GM21825 (cell line): ENCODE measurements around the gene UNC5B.

Experiments
- ATAC-seq: cut with Tn5 transposase; IDR thresholded peaks from one replicate; pipeline ENCODE4 v1.9.1; 2021; ENCODE audit warnings: mild to moderate bottlenecking, moderate library complexity; ENCODE audit not compliant: unreplicated experiment

UNC5B gene

DNA sequence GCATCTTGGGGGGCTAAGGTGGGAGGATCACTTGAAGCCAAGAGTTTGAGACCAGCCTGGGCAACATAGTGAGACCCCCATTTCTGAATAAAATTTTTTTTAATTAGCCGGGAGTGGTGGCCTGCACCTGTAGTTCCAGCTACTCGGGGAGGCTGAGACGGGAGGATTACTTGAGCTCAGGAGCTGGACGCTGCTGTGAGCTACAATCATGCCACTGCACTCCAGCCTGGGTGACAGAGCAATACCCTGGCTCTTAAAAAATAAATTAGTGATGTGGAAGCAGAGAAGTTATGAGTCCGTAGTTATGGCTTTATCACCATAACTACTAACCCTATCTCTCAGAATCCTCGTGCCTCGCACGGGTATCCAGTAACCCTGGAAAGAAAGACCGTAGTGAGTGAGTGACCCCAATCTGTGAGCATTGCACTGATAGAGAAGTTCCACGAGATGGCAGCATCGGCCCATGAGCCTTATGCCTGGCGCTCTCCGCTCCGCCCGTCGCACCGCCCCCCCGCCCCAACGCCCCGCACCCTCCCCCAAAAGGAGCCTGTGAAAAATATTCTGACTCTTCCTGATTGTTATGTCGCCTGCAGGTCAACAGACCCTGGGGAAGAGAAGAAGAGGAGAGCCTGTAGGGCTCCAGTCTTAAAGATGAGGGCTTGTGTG lies 101.8 kb downstream of the UNC5B start:
- ATAC-seq = no peak

DNA sequence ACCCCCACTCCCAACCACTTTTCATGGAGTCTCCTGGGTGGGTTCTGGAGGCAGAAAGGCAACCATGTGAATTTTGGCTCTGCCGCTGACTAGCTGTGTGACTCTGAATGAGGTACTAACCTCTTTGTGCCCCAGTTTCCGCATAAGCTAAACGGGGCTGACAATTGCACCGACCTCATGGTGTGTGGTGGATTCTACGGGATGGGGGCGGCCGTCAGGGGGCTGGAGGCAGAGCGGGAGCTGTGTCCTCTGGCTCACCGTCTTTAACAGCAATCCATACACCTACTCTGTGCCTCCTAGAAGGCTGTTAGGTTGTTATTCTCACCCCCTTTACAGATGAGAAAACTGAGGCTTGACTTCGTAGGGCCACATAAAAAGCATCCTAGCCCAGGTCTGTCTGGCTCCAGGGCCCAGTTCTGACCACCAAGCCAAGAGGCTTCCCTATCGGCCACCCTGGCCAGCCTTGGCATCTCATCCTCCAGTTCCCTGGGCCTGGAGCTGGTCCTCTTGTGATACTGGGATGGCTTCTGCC lies 102.4 kb downstream of the UNC5B start:
- ATAC-seq = no peak

DNA sequence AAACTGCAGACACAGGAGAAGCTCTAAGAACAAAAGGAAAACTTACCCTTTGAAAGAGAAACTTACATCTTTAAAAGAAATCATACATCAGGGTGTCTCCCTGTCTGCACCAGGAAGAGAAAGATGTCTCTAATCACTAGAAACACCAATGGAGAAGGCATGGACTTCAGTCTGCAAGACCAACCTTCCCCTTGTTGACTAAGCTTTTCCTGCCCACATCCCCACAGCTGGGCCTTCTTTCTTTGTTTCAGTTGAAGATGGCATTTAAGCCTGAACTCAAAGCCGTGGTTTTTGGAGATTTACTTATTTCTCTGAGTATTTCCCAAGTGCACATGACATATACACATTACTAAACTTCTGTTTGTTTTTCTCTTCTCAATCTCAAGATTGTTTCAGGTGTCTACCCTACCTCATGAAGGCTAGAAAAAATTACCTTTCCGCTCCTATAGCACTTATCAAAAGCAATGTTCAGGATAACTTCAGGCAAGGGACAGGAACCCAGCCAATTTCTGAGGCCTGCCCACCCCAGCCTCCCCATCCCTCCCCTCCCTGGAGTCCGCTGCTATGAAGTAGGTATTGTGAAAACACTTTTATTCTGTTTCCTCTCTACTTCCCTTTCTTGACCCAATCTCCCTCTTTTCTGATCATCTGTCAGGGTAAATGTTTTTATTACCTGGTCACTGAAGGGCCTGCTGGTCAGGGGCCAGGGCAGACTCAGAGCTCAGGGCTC lies 103.9 kb downstream of the UNC5B start:
- no peak for ATAC-seq

DNA sequence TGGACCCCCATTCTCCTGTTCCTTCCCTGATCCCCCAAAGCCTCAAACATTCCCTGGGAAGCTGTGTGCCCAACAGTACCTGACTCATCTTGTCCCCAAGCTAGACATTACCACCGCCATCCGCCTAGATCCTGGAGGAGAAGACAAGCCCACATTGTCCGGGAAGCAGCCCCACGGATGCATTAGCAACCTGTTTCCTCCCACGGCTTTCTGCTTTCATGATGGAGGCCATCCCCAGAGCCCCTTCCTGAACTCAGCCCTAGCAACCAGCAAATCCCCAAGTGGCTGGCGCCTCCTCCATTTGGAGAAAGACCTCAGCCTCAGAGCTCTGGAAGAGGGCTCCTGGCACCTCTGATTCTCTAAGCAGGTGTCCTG lies 104.4 kb downstream of the UNC5B start:
- no peak for ATAC-seq

DNA sequence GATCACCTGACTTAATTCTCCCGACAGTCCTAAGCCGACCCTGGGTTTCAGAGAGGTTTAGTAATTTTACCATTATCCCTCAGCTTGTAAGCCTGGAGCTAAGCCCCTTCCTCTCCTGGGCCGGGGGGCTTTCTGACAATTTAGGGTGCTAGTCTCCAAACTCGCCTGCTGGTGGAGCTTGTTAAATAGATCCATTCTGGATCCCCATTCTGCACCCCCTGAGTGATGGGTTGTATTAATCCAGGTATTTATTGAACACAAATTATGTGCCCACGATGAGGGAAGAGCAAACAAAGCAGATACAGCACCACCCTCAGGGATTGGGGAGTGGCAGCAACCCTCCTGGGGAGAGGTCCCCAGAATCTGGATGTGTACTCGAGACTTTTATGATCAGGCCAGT lies 105.4 kb downstream of the UNC5B start:
- no peak for ATAC-seq

DNA sequence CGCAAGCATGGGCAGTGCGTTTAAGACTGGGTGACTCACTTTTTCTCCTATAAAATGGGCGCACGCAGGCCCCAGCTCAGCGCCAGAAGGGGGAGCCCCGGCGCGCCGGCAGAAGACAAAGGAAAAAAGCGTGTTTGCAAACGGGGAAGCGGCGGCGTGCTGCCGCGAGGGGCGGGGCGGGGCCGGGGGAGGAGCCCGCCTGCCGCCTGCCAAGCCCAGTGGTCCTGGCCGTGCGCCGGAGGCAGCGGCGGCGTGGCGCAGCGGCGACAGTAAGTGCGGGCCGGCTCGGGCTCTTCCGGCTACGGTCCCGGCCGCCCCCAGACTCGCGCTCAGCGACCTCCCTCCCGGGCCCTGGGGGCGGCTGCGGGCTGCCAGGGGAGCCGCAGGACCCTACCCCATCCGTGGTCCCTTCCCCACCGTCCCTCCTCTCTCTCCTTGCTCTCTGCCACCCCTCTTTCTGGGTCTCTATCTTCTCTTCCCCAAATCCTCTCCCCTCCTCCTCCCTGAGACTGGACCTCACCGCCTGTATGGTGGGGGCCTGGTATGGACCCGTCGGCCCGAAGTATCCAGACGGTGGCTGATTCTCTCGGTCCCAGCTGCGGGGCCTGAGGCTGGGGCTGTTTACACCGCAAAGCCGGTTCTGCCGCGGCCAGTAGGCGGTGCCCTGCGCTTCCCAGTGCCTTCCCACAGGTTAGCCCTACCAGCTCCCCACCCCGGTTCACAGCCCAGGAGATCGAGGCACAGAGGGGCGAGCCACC lies 106.9 kb downstream of the UNC5B start, which contains the start of gene SLC29A3:
Gene SLC29A3, plus strand, starts transcription at position 218 of the 758 bp plus-strand sequence. Its CDS starts 51 bp downstream, at position 269.
- ATAC-seq = peak; percentile 73

DNA sequence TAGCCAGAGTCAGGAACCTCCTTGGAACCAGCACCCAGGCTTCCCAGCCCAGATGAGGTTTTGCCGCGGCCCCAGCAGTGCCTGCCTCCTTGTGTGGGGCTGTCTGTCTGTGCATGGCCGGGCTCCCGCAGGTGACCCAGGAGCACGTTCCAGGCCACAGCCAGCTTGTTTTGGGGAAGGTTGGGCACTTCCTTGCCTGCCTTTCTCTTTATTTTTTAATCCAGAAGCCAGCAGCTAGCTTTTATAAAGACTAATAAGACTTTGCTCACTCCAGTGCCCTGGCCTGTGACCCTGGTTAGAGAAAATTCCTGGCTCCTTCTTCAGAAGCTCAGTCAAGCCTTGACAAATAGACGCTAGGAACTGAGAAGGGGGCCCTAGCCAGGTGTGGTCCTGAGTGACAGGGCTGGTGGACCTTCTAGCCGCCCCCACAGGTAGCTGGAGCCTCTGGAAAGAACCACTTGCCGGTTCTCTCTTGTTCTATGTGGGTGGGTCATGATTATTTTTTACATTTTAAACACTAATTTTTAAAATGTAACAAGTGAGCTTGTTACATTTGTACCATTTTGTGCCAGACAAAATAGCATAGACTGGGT lies 107.5 kb downstream of the UNC5B start:
- ATAC-seq = no peak

DNA sequence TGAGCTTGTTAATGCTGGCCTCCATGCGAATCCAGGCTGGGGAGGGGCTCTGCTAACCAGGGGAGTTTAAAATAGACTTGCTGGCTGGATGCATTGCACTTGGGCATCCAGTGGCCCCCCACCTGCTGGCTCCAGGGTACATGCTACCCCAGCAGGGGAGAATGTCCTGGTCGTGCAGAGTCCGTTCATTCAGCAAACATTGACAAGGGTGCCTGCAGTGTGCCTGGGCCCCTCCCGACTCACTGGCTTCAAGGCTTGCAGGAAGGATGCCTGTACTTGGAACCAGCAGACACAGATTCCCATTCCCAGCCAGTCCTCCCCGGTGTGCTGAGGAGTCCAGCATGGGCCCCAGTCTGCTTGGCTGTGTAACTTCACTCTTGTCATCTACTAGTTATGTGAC lies 108.2 kb downstream of the UNC5B start:
- ATAC-seq = no peak

DNA sequence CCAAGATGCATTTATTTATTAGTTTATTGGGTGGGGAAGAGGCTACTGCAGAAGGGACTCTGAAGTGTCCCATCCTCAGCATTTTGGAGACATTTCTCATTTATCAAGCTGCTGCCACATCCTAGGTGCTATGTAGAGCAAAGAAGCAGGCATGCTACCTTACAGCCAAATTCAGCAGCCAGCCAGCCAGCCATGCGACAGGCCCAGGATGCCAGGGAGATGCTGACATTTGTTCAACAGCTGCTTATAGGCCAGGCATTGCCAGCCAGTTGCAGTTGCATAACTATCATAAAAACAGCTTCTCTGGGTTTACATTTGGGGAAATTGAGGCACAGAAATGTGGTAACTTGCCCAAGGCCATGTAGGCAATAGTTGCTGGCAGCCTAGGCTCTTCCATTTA lies 109.0 kb downstream of the UNC5B start:
- no peak for ATAC-seq

DNA sequence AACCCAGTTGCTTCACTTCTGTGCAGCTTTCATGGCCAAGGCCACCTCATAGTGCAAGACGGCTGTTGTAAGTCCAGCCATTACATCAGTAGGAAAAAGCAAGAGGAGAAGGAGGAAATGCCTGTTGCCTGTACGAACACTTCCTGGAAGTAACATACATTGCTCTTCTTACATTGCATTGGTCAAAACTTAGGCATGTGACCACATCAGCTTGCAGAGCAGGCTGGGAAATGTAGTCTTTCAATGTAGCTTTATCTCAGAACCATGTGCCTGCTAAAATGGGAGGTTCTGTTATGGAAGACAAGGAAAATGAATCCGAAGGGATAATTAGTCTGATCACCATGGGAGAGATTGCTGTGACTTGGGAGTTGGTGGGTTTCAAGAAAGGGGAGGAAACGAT lies 111.0 kb downstream of the UNC5B start:
- ATAC-seq = no peak

DNA sequence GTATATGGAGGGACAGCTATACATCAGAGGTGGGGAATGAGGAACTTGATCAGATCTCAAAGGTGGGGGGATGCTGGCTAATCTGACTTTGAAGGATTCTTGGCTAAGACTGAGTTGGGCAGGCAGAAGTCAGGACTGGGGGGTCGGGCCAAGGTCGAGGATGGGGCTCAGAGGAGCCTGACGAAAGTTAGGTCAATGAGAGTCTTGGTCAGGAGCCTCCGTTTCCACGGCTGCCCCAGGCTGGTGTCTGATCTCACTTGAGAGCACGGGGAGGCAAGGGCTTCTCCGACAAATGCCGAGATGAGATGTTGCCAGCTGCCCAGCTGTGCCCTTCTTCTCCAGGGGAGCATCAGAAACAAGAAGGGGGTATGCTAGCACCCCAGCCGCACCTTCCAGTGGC lies 112.4 kb downstream of the UNC5B start:
- ATAC-seq = no peak

DNA sequence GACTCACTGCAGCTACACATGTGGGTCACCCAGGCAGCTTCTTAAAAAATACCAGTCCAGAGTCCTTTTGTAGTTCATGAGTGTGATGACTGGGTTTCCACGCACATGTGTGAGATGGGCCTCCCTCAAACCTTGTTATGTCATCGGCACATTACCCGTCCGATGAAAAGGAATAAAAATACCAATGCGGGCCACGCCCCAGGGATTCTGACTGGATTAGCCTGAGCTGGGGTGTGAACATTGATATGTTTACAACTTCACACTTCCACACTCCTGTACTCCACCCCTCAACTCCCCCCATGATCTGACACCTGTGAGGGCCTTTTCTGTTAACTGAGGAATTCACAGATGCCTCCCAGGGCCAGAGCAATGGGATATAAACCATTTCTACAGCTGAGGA lies 112.9 kb downstream of the UNC5B start:
- ATAC-seq = no peak

DNA sequence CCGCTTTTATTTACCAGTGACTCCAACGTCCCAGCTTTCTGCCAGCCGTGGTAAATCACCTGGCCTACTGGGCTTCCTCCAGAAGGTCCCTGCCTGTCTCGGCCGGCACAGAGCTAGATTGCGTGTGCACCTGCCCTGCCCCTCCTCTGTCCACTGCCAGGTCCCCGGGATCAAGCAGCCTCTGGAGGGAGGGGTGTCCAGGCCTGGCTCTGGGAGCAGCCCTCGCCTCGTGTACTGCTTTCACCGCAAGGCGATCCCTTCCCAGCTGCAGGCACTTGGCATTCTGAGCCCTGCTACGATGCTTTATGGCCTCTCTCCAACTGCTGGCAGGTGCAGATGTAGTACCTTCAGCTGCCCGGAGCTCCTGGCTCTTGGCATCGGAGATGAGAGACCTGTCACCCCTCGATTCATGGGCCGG lies 114.1 kb downstream of the UNC5B start:
- no peak for ATAC-seq

DNA sequence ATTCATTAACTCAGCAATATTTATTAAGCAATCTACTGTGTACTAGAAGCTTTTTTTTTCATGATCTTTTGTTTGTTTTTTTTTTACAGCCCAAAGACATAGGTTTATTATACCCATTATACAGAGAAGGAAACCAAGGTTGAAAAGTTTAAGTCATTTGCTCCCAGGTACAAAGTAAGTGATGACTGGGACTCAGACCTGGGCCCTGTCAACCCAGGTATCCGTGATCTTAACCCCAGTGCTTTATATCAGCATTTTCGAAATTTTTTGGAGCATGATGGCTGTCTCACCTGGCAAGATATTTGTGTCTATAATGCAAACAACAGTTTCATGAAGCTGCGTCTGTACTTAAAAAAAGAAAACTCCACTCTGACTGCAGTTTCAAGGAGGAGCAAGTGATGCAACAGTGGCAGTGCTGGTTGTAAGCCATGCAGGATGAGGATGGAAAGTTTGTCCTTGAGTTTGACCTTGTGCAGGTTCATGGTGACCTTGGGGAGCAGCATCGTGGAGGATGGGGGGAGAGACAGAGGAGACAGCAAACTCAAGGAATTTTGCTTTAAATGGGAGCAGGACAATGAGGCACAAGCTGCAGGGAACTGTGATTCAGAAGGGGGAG lies 118.5 kb downstream of the UNC5B start:
- no peak for ATAC-seq

DNA sequence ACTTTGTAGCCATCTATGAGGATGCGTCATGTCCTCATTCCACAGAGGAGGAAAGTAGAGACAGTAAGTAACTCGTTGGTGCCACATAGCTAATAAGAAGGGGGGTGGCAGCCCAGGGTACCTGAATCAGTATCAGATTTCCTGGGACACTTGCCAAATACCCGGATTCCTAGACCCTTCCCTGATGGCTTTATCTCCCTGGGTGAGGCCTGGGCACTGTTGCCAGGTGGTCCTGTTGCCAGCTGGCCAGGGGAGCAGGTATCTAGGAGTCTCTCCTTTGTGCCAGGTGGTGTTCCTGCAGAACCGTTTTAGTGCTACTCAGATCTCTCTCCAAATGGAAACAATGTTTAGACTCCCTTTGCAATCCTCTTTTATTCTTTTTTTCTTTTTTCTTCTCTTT lies 119.4 kb downstream of the UNC5B start:
- no peak for ATAC-seq

DNA sequence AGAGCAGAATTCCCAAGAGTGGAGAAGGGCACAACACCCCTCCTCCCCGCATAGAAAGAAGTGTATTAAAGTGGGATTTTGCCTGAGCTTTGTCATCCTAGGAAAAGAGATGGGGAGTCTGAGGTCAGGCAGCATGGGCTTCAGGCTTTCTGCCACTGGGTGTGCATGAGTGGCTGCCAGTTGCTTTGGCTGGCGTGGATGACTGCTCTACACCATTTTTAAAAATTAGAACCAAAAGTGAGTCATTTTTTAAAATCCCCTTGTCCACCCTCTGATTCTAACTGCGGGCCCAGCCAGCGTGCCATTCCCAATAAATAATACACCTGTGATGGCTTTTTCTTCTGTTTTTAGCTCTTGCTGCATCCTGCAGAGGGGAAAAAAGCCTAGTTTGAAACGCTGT lies 120.1 kb downstream of the UNC5B start:
- ATAC-seq = no peak

DNA sequence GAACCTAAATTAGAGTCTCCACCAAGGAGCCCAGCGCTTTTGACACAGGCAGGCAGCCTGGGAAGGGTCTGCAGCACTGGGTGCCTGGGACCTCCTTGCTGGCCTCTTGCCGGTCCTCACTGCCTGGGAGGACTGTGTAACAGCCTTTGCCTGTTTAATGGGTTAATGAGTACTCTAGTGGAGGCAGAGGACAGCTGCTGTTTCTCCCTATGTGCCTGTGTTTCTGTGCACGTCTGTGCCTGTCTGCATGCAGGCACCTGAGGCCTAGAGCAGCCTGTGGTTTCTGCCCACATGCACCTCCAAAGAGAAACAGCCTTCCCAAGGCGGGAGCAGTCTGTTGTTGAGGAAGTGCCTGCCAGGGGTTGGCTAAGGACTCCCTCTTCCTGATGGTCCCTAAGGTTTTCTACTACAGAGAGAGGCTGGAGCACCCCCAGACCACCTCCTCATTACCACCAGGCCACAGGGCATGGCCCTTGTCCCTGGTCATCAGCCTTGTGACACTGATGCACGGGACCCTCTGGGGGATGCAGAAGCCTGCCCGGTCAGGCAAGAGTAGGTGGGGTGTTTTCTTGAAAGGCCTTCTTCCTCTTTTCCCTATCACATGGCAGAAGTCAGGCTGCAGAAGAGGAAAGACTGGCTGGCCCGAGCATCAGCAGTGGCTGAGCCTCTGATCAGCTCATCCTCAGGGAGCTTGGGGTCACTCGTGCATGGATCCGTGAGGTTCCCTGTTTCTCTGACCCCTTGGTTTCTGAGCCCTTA lies 120.9 kb downstream of the UNC5B start:
- ATAC-seq = peak; percentile 50

DNA sequence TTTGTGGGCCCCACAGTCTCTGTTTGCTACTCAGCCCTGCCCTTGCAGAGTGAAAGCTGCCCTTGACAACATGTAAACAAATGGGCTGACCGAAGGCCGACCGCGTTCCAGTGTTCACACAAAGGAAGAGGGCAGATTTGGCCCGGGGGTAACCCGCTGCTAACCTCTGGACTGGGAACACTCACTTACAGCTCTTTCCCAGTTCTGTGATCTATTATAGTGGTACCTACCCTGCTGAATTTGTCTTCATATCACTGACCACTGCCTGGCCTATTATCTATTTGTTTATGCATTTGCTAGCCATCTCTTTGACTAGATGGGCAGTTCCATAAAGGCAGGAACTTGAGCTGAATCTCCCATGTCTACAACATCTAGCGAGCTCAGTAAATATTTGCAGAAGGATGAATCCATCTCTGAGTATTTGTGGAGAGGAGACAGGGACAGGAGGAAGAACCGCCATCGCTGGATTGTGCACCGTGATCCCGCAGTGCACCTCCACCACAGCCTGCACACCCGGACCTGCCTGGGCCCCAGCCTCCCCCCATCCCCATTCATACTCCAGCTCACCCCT lies 121.9 kb downstream of the UNC5B start:
- no peak for ATAC-seq

DNA sequence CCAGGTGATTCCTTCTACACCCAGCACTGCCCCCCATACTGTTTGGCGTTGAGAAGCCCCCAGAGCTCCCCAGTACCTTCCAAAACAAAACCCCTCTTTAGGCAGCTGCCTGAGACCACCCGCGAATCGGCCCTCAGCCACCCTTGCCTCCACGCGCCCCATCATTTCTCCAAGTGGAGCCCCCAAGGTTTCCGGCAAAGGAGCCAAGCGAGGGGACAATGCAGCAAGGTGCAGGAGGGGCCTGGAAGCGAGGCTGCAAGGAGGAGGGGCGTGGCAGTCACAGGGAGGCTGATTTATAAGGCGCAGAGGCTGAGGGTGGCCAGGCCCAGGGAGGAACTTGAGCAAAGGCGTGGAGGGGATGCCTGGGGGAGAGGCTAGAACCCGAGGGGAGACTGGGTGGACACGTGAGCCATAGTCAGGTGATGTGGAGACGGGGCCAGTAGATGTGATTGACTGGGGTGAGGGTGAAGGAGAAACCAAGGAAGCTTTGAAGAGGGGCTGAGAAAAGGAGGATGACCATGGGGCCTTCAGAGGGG lies 122.9 kb downstream of the UNC5B start:
- ATAC-seq = no peak

DNA sequence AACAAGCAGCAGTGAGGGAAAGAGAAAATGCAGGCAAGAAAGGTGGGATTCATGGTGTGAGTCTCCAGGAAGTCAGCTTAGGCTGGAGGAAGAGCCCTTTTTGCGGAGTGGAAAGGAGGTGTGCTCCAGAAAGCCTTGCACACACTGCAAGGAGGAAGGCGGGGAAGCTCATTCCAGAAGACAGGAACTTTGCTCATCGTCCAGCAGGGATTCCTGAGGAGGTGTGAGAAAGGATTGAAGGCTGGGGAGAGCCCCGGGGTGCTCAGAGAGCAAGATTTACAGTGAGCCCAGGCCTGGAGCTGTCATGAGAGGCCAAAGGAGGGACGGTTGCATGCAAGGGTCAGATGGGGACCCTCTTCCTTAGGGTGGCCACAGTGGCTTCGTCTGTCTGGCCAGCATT lies 124.3 kb downstream of the UNC5B start:
- ATAC-seq = no peak
